Ishikawa (cell line): ENCODE results near the gene HTD2.

Source experiments
- CREB1 ChIP-seq: IDR thresholded peaks from 2 replicates; pipeline ENCODE4 v1.6.1; 2012; ENCODE audit warnings: low read depth
- EP300 ChIP-seq: IDR thresholded peaks from 2 replicates; pipeline ENCODE4 v1.6.1; 2012; ENCODE audit warnings: borderline replicate concordance
- MAX ChIP-seq: IDR thresholded peaks from 2 replicates; pipeline ENCODE4 v1.6.1; 2012
- NFIC ChIP-seq: IDR thresholded peaks from 2 replicates; pipeline ENCODE4 v1.6.1; 2012
- RAD21 ChIP-seq: IDR thresholded peaks from 2 replicates; pipeline ENCODE4 v1.6.1; 2012; ENCODE audit warnings: low read depth
- REST ChIP-seq: IDR thresholded peaks from 2 replicates; pipeline ENCODE4 v1.6.1; 2012; ENCODE audit warnings: low read depth, mild to moderate bottlenecking
- TAF1 ChIP-seq: IDR thresholded peaks from 2 replicates; pipeline ENCODE4 v1.6.1; 2012; ENCODE audit warnings: low read depth, mild to moderate bottlenecking
- USF1 ChIP-seq: IDR thresholded peaks from 2 replicates; pipeline ENCODE4 v1.6.1; 2012
- YY1 ChIP-seq: IDR thresholded peaks from 2 replicates; pipeline ENCODE4 v1.6.1; 2012; ENCODE audit warnings: low read depth

- TF ChIP-seq EP300 (no peak), RAD21 (no peak), REST (no peak), MAX (no peak), CREB1 (no peak), NFIC (no peak), USF1 (no peak), TAF1 (no peak), YY1 (no peak)
These were observed 29.3 kb downstream of the HTD2 start for GRCh38 chr3:58335652-58335947.
